LNCAP (cell line): ENCODE results near the gene KCNA5.

Source experiments
- CTCF ChIP-seq: fragments of 450-650 bp; IDR thresholded peaks from 2 replicates; pipeline ENCODE4 v1.5.1; 2017; ENCODE audit warnings: mild to moderate bottlenecking

KCNA5 gene

DNA sequence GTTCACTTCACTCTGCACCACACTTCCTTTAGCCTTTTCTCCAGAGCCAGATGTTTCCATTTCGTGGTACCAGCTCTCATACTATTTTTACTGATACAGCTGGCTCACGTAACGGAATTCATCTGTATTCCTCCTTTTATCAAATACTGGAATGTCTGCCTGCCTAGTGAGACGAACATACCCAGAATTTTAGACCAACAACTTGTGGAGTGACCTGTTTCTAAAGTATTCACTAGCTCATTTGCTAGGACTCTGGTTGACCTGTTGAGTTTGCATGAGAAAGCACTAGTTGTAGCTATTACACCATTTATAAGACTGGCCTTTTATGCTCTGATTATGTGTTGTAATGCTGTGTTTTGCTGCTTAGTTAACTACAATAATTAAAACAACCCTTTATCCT, 22.6 kb downstream of the KCNA5 start:
- TF ChIP-seq CTCF: no peak

DNA sequence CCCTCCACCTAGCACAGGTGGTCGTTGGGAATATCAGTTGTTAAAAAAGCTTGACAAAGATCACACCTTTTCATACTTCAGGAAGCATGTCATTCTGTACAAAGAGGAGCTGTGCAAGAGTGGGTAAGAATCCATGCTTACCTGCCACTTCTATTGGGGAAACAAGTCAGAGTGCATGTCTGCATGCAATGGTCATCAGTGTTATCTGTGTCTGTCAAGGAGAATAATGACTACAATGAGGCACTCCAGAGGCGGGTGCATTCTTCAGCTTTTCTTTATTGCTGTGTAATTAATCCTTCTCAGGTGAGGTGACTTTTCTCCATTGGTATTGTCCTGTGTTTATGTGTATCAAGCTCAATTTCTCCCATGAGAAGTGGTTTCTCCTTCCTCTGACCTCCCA, 24.4 kb downstream of the KCNA5 start:
- no peak for TF ChIP-seq CTCF

GRCh38 chr12:5068619-5069018, 24.9 kb downstream of the KCNA5 start:
- TF ChIP-seq CTCF: no peak

GRCh38 chr12:5070090-5070489, 26.4 kb downstream of the KCNA5 start:
- TF ChIP-seq CTCF: no peak

GRCh38 chr12:5071496-5071895, 27.8 kb downstream of the KCNA5 start:
- no peak for TF ChIP-seq CTCF

DNA sequence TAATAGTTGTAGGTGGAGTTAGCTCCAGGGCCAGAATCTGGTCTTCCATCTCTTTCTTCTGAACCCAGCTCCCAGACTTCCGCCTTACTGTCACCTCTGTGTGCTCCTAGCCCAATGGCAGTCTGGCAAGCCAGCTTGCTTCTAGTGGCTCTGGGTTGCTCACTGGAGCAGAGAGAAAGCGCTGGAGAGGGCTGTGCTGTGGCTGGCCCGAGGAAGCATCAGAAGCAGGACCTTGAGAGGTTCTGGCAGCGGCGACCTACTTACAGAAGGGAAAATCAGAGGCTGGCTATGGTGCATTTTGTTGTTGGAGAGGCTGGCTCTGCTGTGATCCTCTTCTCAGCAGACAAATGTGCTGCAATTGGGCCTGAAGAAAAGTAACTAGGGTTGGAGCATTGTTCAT, 28.6 kb downstream of the KCNA5 start:
- no peak for TF ChIP-seq CTCF

DNA sequence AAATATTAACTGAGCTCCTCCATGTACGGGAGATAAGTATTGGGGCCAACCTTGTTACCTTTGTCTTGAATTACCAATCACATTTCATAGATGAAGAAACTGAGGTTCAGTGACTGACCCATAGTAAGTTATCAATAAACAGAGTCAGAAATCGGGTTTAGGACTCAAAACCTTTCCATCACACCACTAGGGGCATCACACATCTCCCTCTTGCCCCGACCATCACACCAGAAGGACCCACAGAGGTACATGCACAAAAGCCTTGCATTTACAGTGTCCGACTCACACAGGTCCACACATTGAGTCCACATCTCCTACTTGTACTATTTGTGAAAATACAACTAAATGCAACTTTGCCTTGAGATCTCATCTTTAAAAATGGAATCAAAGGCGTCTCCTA, 29.4 kb downstream of the KCNA5 start:
- no peak for TF ChIP-seq CTCF

- no peak for TF ChIP-seq CTCF
These were observed 30.2 kb downstream of the KCNA5 start for GRCh38 chr12:5073853-5074252.
